Measurements from ENCODE around the gene PTPRN2. TPM values are rescaled to one million over a fixed set of nuclear protein-coding genes. Genes with fewer than 3 reads are reported as not detected.

PTPRN2 gene
- total RNA-seq, 5 donors from 2014 or later (not counting 1 experiment from before 2014, with no cell fraction given), result 0.60 to 1.7 (median 0.82) TPM

DNA sequence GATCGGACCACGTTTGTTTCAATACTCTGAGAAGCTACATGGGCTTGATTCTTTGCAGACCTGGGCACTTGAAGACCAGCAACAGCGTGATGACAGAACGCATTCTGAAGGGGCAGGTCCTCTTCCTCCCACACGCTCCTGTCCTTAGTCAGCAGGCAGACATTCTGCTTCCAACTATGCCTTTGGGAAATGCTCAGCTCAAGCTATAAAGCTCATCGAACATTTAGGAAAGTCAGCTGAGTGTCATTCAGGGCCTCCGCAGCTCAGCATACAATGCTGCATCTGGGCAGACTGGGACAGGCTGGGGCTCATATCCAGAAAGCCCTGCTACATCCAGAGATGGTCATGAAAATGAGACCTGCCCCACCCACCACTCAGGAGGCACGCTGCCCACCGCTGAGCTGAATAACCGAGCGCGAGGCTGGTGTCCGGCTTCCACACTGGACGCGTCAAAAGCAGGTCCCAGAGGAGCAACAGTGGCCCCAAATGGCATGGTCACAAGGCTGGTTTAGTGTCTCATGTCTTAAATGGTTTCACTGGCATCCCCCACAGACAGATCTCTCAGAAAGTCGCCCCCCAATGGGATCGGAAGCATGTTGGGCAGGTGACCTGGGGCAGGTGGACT lies 976.8 kb downstream of the PTPRN2 start:
- POLR2A ChIA-PET, result interaction anchor here in 1 of 2 donors (0.6 kb wide), 1 partner anchor 15 kb away, joined by 3 read pairs; no protein-coding TSS in a partner anchor
- peak overlapping the region; percentile 43 to 87 (median 56) for H3K4me3 Mint-ChIP-seq
- H3K9me3 ChIP-seq, result no peaks in the 10 kb centered on the region

DNA sequence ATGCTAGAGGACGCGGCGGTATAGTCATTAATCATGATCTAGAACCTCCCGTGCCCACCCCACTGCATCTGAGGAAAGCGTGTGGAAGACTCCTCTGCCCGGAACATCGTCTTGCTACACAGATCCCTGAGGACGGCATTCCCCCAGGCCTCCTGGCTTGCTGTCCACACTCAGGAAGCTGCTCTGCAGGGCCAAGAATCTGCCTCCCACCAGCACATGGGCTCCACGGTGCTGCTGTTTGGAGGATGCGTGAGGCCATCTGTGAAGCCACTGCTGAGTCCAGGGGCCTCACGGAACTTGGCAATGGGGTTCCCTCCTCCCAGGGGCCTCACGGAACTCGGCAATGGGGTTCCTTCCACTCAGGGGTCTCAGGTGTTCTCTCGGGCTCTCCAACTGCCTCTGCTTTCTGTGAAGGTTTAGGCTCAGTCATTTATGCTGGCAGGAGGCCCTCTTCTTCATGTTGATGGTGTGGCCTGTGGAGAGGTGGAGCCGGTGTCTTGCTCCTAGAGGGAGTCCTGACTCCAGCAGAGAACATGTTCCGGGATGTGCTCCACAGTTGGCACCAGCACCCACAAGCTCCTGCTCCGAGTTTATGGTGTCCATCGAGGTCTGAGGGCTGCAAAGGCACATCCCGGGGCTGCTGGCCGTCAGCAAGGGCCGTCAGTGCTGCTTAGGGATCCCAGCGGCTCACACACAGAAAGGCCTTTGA lies 977.5 kb downstream of the PTPRN2 start:
- H3K27me3 ChIP-seq (replicated peaks in 1 of 2; ENCODE audit: control insufficient read depth in 2 of 2, extremely low read depth in 1 of 2, insufficient read depth in 2 of 2, low read length in 1 of 2), result peaks cover 0 to 3% of the 10 kb centered on the region in 2 experiments
- H3K4me3 ChIP-seq (ENCODE audit: control insufficient read depth in 1 of 2, extremely low read depth in 1 of 2, low read length in 1 of 2), result no peak overlapping the region
- peaks cover 2 to 32% of the 10 kb centered on the region in 2 experiments for H3K4me1 ChIP-seq (ENCODE audit: control insufficient read depth in 1 of 2, extremely low read depth in 1 of 2, insufficient read depth in 2 of 2, low read length in 2 of 2)
- Mint-ChIP-seq H3K9me3 (no peaks in the 10 kb centered on the region), H3K4me1 (peaks cover 17 to 32% (median 19%) of the 10 kb centered on the region in 3 donors), H3K36me3 (no peaks in the 10 kb centered on the region), H3K27ac (no peak overlapping the region), H3K27me3 (no peaks in the 10 kb centered on the region), H3K4me3 (no peak overlapping the region)
- no peaks in the 10 kb centered on the region for H3K9me3 ChIP-seq
- WGBS (ENCODE audit: insufficient coverage), result 93% methylated on average over 21 of the region's 22 CpGs
- DNase-seq (no peak), ATAC-seq (replicated peaks in 1 of 4) (no peak)
- no peak overlapping the region for H3K27ac ChIP-seq (ENCODE audit: low read length)
- POLR2A ChIA-PET, result interaction anchor here in 1 of 2 donors (0.6 kb wide), 1 partner anchor 15 kb away, joined by 3 read pairs; no protein-coding TSS in a partner anchor
- no peaks in the 10 kb centered on the region for H3K36me3 ChIP-seq (ENCODE audit: control insufficient read depth in 2 of 2, extremely low read depth in 1 of 2, insufficient read depth in 1 of 2, low read length in 1 of 2)
- CTCF ChIA-PET, result no interaction called here

More for the DNA sequence above, 976.8 kb downstream of the PTPRN2 start:
- no peak for DNase-seq
- WGBS (ENCODE audit: insufficient coverage), result 93% methylated on average over 15 of the region's 17 CpGs
- H3K36me3 ChIP-seq (ENCODE audit: control insufficient read depth in 2 of 2, extremely low read depth in 1 of 2, insufficient read depth in 1 of 2, low read length in 1 of 2), result no peaks in the 10 kb centered on the region
- peaks cover 0 to 3% of the 10 kb centered on the region in 2 experiments for H3K27me3 ChIP-seq (replicated peaks in 1 of 2; ENCODE audit: control insufficient read depth in 2 of 2, extremely low read depth in 1 of 2, insufficient read depth in 2 of 2, low read length in 1 of 2)
- Mint-ChIP-seq H3K27ac (no peak overlapping the region), H3K4me1 (peaks cover 22 to 37% (median 22%) of the 10 kb centered on the region in 3 donors), H3K9me3 (no peaks in the 10 kb centered on the region), H3K27me3 (no peaks in the 10 kb centered on the region), H3K36me3 (no peaks in the 10 kb centered on the region)
- H3K4me1 ChIP-seq (ENCODE audit: control insufficient read depth in 1 of 2, extremely low read depth in 1 of 2, insufficient read depth in 2 of 2, low read length in 2 of 2), result peaks cover 2 to 38% of the 10 kb centered on the region in 2 experiments
- CTCF ChIA-PET, result no interaction called here
- H3K27ac ChIP-seq (ENCODE audit: low read length), result no peak overlapping the region
- no peak for ATAC-seq (replicated peaks in 1 of 4)
- H3K4me3 ChIP-seq (ENCODE audit: control insufficient read depth in 1 of 2, extremely low read depth in 1 of 2, low read length in 1 of 2), result no peak overlapping the region

DNA sequence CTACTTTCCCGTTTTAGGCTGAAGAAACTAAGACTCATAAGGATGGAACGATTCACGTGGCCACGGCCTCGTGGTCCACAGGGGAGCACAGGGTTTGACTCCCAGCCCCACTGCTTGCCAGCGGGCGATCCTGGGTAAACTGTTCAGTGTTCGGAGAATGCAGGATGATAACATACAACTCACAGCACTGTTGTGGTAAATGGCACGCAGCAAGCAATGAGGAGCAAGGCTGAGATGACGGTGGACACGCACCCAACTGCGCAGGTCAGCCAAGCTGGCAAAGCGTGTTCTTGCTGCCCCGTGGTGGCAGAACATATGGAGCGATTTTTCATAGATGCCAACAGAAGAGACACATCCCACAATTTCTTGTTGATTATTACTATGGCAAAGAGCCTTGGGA lies 978.1 kb downstream of the PTPRN2 start:
- CTCF ChIA-PET, result no interaction called here
- Mint-ChIP-seq H3K9me3 (no peaks in the 10 kb centered on the region), H3K27ac (no peak overlapping the region), H3K4me1 (peaks cover 15 to 28% (median 16%) of the 10 kb centered on the region in 3 donors), H3K4me3 (no peak overlapping the region), H3K27me3 (no peaks in the 10 kb centered on the region), H3K36me3 (no peaks in the 10 kb centered on the region)
- 94% methylated on average over 12 of the region's 15 CpGs for WGBS (ENCODE audit: insufficient coverage)
- Histone ChIP-seq H3K4me1 (ENCODE audit: control insufficient read depth in 1 of 2, extremely low read depth in 1 of 2, insufficient read depth in 2 of 2, low read length in 2 of 2) (peaks cover 2 to 32% of the 10 kb centered on the region in 2 experiments), H3K9me3 (no peaks in the 10 kb centered on the region), H3K4me3 (ENCODE audit: control insufficient read depth in 1 of 2, extremely low read depth in 1 of 2, low read length in 1 of 2) (no peak overlapping the region), H3K27me3 (replicated peaks in 1 of 2; ENCODE audit: control insufficient read depth in 2 of 2, extremely low read depth in 1 of 2, insufficient read depth in 2 of 2, low read length in 1 of 2) (peaks cover 0 to 5% of the 10 kb centered on the region in 2 experiments), H3K27ac (ENCODE audit: low read length) (no peak overlapping the region), H3K36me3 (ENCODE audit: control insufficient read depth in 2 of 2, extremely low read depth in 1 of 2, insufficient read depth in 1 of 2, low read length in 1 of 2) (no peaks in the 10 kb centered on the region)
- POLR2A ChIA-PET, result no interaction called here
- ATAC-seq (replicated peaks in 1 of 4) (no peak), DNase-seq (no peak)

DNA sequence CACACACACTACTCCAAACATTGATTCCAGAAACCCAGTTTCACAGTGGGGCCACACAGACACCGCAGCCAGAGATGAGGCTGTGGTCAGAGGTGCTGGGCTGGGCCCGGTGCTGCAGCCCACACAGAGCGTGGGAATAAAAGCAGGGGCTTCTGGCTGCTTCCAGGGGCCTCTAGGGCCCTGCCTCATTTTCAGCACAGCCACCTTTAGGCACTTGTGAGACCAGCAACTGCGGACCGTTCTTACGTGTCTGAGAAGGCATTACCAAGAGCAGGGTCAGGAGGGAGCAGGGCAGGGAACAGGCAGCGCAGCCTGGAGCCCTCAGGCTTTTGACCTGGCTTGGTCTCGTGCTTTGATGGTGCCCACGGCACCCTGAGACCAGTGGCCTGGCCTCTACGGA lies 980.4 kb downstream of the PTPRN2 start:
- Histone ChIP-seq H3K9me3 (no peaks in the 10 kb centered on the region), H3K36me3 (ENCODE audit: control insufficient read depth in 2 of 2, extremely low read depth in 1 of 2, insufficient read depth in 1 of 2, low read length in 1 of 2) (no peaks in the 10 kb centered on the region), H3K27ac (ENCODE audit: low read length) (no peak overlapping the region), H3K4me3 (ENCODE audit: control insufficient read depth in 1 of 2, extremely low read depth in 1 of 2, low read length in 1 of 2) (no peak overlapping the region), H3K4me1 (ENCODE audit: control insufficient read depth in 1 of 2, extremely low read depth in 1 of 2, insufficient read depth in 2 of 2, low read length in 2 of 2) (peaks cover 0 to 14% of the 10 kb centered on the region in 2 experiments), H3K27me3 (replicated peaks in 1 of 2; ENCODE audit: control insufficient read depth in 2 of 2, extremely low read depth in 1 of 2, insufficient read depth in 2 of 2, low read length in 1 of 2) (peaks cover 0 to 14% of the 10 kb centered on the region in 2 experiments)
- Mint-ChIP-seq H3K9me3 (no peaks in the 10 kb centered on the region), H3K27me3 (no peaks in the 10 kb centered on the region), H3K4me1 (peaks cover 8 to 15% (median 11%) of the 10 kb centered on the region in 3 donors), H3K4me3 (no peak overlapping the region), H3K36me3 (no peaks in the 10 kb centered on the region), H3K27ac (no peak overlapping the region)
- WGBS (ENCODE audit: insufficient coverage), result 87% methylated on average over 10 of the region's 10 CpGs
- no peak for DNase-seq
- ATAC-seq (replicated peaks in 1 of 4), result no peak
- ChIA-PET CTCF (no interaction called here), POLR2A (no interaction called here)

DNA sequence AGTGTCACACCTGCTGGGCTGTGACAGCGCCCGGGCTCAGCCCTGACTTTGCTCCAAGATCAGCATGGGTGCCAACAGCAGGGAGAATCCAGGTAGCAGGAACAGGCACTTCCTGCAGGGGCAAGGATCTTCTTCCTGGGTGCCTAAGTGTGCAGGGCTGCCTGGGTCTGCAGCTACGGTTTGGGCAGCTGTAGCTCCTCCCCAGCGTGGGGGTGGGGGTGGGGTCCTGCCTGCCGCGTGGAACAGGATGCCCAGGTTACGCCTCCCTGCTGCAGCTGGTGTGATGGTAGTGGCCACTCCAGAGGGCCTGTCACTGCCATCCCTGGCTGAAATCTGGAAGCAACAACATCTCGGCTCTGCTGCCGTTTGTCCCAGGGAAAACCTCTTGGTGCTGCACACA lies 981.5 kb downstream of the PTPRN2 start:
- Histone ChIP-seq H3K4me3 (ENCODE audit: control insufficient read depth in 1 of 2, extremely low read depth in 1 of 2, low read length in 1 of 2) (no peak overlapping the region), H3K27me3 (replicated peaks in 1 of 2; ENCODE audit: control insufficient read depth in 2 of 2, extremely low read depth in 1 of 2, insufficient read depth in 2 of 2, low read length in 1 of 2) (peaks cover 0 to 14% of the 10 kb centered on the region in 2 experiments), H3K9me3 (no peaks in the 10 kb centered on the region), H3K36me3 (ENCODE audit: control insufficient read depth in 2 of 2, extremely low read depth in 1 of 2, insufficient read depth in 1 of 2, low read length in 1 of 2) (no peaks in the 10 kb centered on the region), H3K27ac (ENCODE audit: low read length) (no peak overlapping the region), H3K4me1 (ENCODE audit: control insufficient read depth in 1 of 2, extremely low read depth in 1 of 2, insufficient read depth in 2 of 2, low read length in 2 of 2) (peaks cover 0 to 5% of the 10 kb centered on the region in 2 experiments)
- POLR2A ChIA-PET, result no interaction called here
- Mint-ChIP-seq H3K4me3 (no peak overlapping the region), H3K4me1 (peaks cover under 1 to 8% (median 4%) of the 10 kb centered on the region in 3 donors), H3K36me3 (no peaks in the 10 kb centered on the region), H3K27me3 (no peaks in the 10 kb centered on the region), H3K27ac (no peak overlapping the region), H3K9me3 (no peaks in the 10 kb centered on the region)
- 64% methylated on average over 7 of the region's 9 CpGs for WGBS (ENCODE audit: insufficient coverage)
- CTCF ChIA-PET, result no interaction called here
- ATAC-seq (replicated peaks in 1 of 4) (no peak), DNase-seq (no peak)

DNA sequence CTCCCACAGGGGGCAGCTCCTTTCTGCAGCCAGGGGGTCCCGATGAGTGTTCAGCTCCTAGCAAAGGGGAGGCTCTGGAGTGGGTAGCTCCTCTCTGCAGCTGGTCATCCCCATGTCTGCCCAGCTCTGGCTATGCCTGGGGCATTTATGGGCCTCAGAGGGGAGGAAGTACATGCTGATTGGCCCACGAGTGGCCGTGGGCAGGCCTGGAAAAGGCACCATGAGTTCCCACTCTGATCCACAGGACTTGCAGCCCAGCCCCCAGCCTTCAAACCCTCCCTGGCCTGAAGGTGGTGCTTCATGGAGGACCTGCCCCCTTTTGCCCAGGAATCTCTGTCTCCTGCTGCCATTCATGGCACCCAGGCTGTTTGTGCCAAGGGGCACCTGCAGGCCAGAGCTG lies 982.0 kb downstream of the PTPRN2 start:
- ChIA-PET POLR2A (no interaction called here), CTCF (no interaction called here)
- Mint-ChIP-seq H3K4me3 (no peak overlapping the region), H3K4me1 (peaks cover 0 to 6% (median 2%) of the 10 kb centered on the region in 3 donors), H3K27ac (no peak overlapping the region), H3K36me3 (no peaks in the 10 kb centered on the region), H3K27me3 (no peaks in the 10 kb centered on the region), H3K9me3 (no peaks in the 10 kb centered on the region)
- Histone ChIP-seq H3K9me3 (no peaks in the 10 kb centered on the region), H3K36me3 (ENCODE audit: control insufficient read depth in 2 of 2, extremely low read depth in 1 of 2, insufficient read depth in 1 of 2, low read length in 1 of 2) (no peaks in the 10 kb centered on the region), H3K4me3 (ENCODE audit: control insufficient read depth in 1 of 2, extremely low read depth in 1 of 2, low read length in 1 of 2) (no peak overlapping the region), H3K4me1 (ENCODE audit: control insufficient read depth in 1 of 2, extremely low read depth in 1 of 2, insufficient read depth in 2 of 2, low read length in 2 of 2) (peaks cover 0 to 5% of the 10 kb centered on the region in 2 experiments), H3K27me3 (replicated peaks in 1 of 2; ENCODE audit: control insufficient read depth in 2 of 2, extremely low read depth in 1 of 2, insufficient read depth in 2 of 2, low read length in 1 of 2) (peaks cover 0 to 14% of the 10 kb centered on the region in 2 experiments), H3K27ac (ENCODE audit: low read length) (no peak overlapping the region)
- no peak for DNase-seq
- ATAC-seq (replicated peaks in 1 of 4), result no peak
- 100% methylated on average over 2 of the region's 3 CpGs for WGBS (ENCODE audit: insufficient coverage)
